Peyer's patch (tissue), 4 donors: ENCODE measurements around the gene GNAS-AS1. TPM values are rescaled to one million over a fixed set of nuclear protein-coding genes. Genes with fewer than 3 reads are reported as not detected.

Experiments used
- DNase-seq, 3 donors: peaks; one replicate each; pipeline ENCODE4 v3.0.0-alpha.2; 2017 to 2019
- H3K27ac ChIP-seq, 4 donors: fragments of 200-600 bp; sonication (generic); one replicate each; pipeline ENCODE4 v1.5.1; 2016 to 2019
- H3K27me3 ChIP-seq, 2 donors: fragments of 200-600 bp; sonication (generic); one replicate each; pipeline ENCODE4 v1.5.1; 2019
- H3K36me3 ChIP-seq, 3 donors: fragments of 200-600 bp; sonication (generic); one replicate each; pipeline ENCODE4 v1.5.1; 2016 to 2019
- H3K4me1 ChIP-seq, 4 donors: fragments of 200-600 bp; sonication (generic); one replicate each; pipeline ENCODE4 v1.5.1; 2016 to 2019
- H3K4me3 ChIP-seq, 4 donors: fragments of 200-600 bp; sonication (generic); 1 replicate in 3 of 4; 2 replicates in 1 of 4; pipeline ENCODE4 v1.5.1; 2016 to 2019; ENCODE audit warnings: mild to moderate bottlenecking in 1 of 4
- H3K9me3 ChIP-seq, 4 donors: fragments of 200-600 bp; sonication (generic); one replicate each; pipeline ENCODE4 v1.5.1; 2016 to 2019; ENCODE audit warnings: mild to moderate bottlenecking in 1 of 4
- CTCF ChIP-seq, 6 experiments: fragments of 450-650 bp in 4 of 6; fragments of 200-600 bp in 2 of 6; sonication (generic) in 1 of 6; IDR thresholded peaks; one replicate each; pipeline ENCODE4 v1.5.1; 2017 to 2019; ENCODE audit warnings: antibody characterized with exemption in 6 of 6, mild to moderate bottlenecking in 3 of 6, moderate library complexity in 1 of 6
- POLR2A ChIP-seq, 2 donors: fragments of 450-650 bp; IDR thresholded peaks; one replicate each; pipeline ENCODE4 v1.5.1; 2017; ENCODE audit warnings: antibody characterized with exemption in 2 of 2, mild to moderate bottlenecking in 2 of 2, moderate library complexity in 2 of 2
- total RNA-seq, 4 donors: library from RNA; depleted of rRNA; stranded (reverse); fragments of >200 nt; gene quantifications; one replicate each; pipeline ENCODE4 v1.1.0, GENCODE V29; 2016

GNAS-AS1 gene
- total RNA-seq, 4 donors from 2014 or later, result 0.67 to 1.3 TPM; not detected in 2

- Histone ChIP-seq H3K27me3 (no peaks in the 10 kb centered on the region), H3K9me3 (no peaks in the 10 kb centered on the region), H3K27ac (no peak overlapping the region), H3K4me3 (no peak overlapping the region), H3K4me1 (no peaks in the 10 kb centered on the region), H3K36me3 (no peaks in the 10 kb centered on the region)
- DNase-seq, result no peak
- TF ChIP-seq CTCF (IDR thresholded peaks at IDR 0.05), result no peak
These were observed 55.4 kb downstream of the GNAS-AS1 start for GRCh38 chr20:58795181-58795922.

- H3K27ac ChIP-seq, result no peak overlapping the region
- H3K27me3 ChIP-seq, result no peaks in the 10 kb centered on the region
- no peak for DNase-seq
- no peaks in the 10 kb centered on the region for H3K9me3 ChIP-seq
- no peak overlapping the region for H3K4me3 ChIP-seq
- no peaks in the 10 kb centered on the region for H3K4me1 ChIP-seq
- H3K36me3 ChIP-seq, result no peaks in the 10 kb centered on the region
- TF ChIP-seq CTCF (IDR thresholded peaks at IDR 0.05) (no peak), POLR2A (IDR thresholded peaks at IDR 0.05) (no peak)
These were observed 56.1 kb downstream of the GNAS-AS1 start for GRCh38 chr20:58794510-58795180.

GRCh38 chr20:58793512-58794420 is 56.9 kb downstream of the GNAS-AS1 start:
- Histone ChIP-seq H3K9me3 (no peaks in the 10 kb centered on the region), H3K27ac (no peak overlapping the region), H3K27me3 (no peaks in the 10 kb centered on the region), H3K4me3 (no peak overlapping the region), H3K4me1 (no peaks in the 10 kb centered on the region), H3K36me3 (no peaks in the 10 kb centered on the region)
- DNase-seq, result no peak
- no peak for TF ChIP-seq POLR2A (IDR thresholded peaks at IDR 0.05)
- no peak for TF ChIP-seq CTCF (IDR thresholded peaks at IDR 0.05)

GRCh38 chr20:58792426-58792825 is 58.3 kb downstream of the GNAS-AS1 start:
- Histone ChIP-seq H3K9me3 (no peaks in the 10 kb centered on the region), H3K27me3 (no peaks in the 10 kb centered on the region), H3K4me3 (no peak overlapping the region), H3K4me1 (no peaks in the 10 kb centered on the region), H3K36me3 (no peaks in the 10 kb centered on the region), H3K27ac (no peak overlapping the region)
- TF ChIP-seq CTCF (IDR thresholded peaks at IDR 0.05), result no peak
- no peak for TF ChIP-seq POLR2A (IDR thresholded peaks at IDR 0.05)
- no peak for DNase-seq

- H3K9me3 ChIP-seq, result no peaks in the 10 kb centered on the region
- H3K4me1 ChIP-seq, result no peaks in the 10 kb centered on the region
- TF ChIP-seq CTCF (IDR thresholded peaks at IDR 0.05), result no peak
- TF ChIP-seq POLR2A (IDR thresholded peaks at IDR 0.05), result no peak
- H3K36me3 ChIP-seq, result no peaks in the 10 kb centered on the region
- no peak overlapping the region for H3K4me3 ChIP-seq
- no peak for DNase-seq
- no peaks in the 10 kb centered on the region for H3K27me3 ChIP-seq
- H3K27ac ChIP-seq, result no peak overlapping the region
These were observed 59.4 kb downstream of the GNAS-AS1 start for GRCh38 chr20:58791286-58791685.
